ENCODE results near the gene PLXNA3.

The PLXNA3 gene

GRCh38 chrX:154460326-154460725 is 2.2 kb downstream of the PLXNA3 start:
- FAIRE-seq, result no peak

- no peak for FAIRE-seq
These were observed 4.3 kb downstream of the PLXNA3 start for GRCh38 chrX:154462396-154462795.

GRCh38 chrX:154463611-154464220 is 5.6 kb downstream of the PLXNA3 start:
- FAIRE-seq, result no peak

- FAIRE-seq, result no peak
These were observed 6.8 kb downstream of the PLXNA3 start for GRCh38 chrX:154464806-154465365.

GRCh38 chrX:154465601-154466000 is 7.5 kb downstream of the PLXNA3 start:
- FAIRE-seq, result no peak

GRCh38 chrX:154466036-154466435 is 8.0 kb downstream of the PLXNA3 start:
- FAIRE-seq, result no peak

- no peak for FAIRE-seq
These were observed 8.8 kb downstream of the PLXNA3 start for GRCh38 chrX:154466907-154467306.

GRCh38 chrX:154467556-154467955 is 9.5 kb downstream of the PLXNA3 start:
- FAIRE-seq, result no peak

GRCh38 chrX:154468217-154468616 is 10.1 kb downstream of the PLXNA3 start:
- FAIRE-seq, result no peak

GRCh38 chrX:154469114-154469513 is 11.0 kb downstream of the PLXNA3 start:
- FAIRE-seq, result no peak

- FAIRE-seq, result no peak
These were observed 11.8 kb downstream of the PLXNA3 start for GRCh38 chrX:154469880-154470279.

- FAIRE-seq, result no peak
These were observed 12.4 kb downstream of the PLXNA3 start for GRCh38 chrX:154470434-154470833.

GRCh38 chrX:154470914-154471568 is 13.0 kb downstream of the PLXNA3 start:
- FAIRE-seq, result no peak

- FAIRE-seq, result no peak
These were observed 14.0 kb downstream of the PLXNA3 start for GRCh38 chrX:154471839-154472684.

- FAIRE-seq, result no peak
These were observed 14.9 kb downstream of the PLXNA3 start for GRCh38 chrX:154472685-154473632.

GRCh38 chrX:154473683-154474082 is 15.6 kb downstream of the PLXNA3 start:
- no peak for FAIRE-seq

- no peak for FAIRE-seq
These were observed 18.7 kb downstream of the PLXNA3 start for GRCh38 chrX:154476821-154477220.

GRCh38 chrX:154477891-154478477 is 19.9 kb downstream of the PLXNA3 start:
- no peak for FAIRE-seq

- FAIRE-seq, result no peak
These were observed 20.9 kb downstream of the PLXNA3 start, which contains the start of gene LAGE3 for GRCh38 chrX:154478728-154479622. TSS of gene LAGE3 (minus strand) at chrX:154479281. CDS start at chrX:154478915, 366 bp downstream.

GRCh38 chrX:154481195-154481594 is 23.1 kb downstream of the PLXNA3 start:
- FAIRE-seq, result no peak
